ENCODE measurements around the gene UTF1.

UTF1 gene

DNA sequence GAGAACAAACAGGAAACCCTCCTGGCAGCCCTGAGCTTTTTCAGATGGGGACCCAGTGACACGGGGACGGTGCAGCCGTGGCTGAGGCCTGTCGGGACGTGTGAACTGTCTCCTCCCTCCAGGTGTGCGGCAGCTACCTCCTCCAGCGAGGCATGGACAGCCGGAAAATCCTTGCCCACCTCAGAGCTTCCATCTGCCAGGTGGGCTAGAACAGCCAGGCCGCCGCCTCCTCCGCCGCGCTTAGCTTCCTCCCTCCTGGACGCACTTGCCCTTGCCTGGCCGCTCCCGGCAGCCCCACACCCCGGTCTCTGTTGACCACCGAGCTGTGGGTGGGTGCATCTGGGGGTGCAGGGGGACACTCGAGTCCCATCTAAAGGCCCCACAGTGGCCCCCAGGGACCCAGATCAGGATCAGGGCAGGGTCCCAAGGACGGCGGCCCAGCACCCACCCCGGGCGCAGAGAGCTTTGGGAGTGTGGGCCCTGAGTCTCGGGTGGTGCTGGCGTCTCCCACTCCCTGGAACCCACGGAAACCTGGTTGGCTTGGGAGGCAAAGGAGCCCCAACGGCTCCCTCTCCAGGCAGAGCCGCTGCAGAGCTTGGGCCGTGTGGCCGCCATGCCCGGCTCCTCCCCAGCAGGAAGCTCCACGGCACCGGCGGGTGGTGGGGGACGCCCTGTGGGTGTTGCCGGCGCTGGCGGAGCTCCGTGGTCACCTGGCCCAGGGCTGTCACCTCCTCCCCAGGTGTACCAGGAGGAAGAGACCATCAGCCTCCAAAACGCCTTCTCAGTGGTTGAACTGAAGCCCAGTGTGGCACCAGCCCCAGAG lies 32.9 kb upstream of the UTF1 start:
- DNase-seq: no peak

DNA sequence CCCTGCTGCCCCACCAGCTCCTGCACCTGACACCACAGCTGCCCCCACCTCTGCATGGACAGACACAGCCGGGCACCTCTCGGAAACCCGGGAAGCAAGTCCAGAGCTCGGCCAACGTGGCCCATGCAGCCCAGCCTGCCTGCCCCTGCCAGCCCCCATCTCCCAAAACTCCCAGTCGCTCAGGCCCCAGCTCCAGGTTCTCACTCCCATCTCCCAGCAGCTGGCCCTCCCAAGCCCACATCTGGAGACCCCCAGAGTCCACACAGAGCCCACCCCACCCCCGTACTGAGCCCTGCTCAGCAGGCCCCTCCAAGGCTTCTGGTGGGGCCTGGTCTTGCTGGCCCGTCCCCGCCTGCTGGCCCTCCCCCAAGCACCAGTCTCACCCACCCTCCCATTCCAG lies 32.2 kb upstream of the UTF1 start:
- no peak for DNase-seq

DNA sequence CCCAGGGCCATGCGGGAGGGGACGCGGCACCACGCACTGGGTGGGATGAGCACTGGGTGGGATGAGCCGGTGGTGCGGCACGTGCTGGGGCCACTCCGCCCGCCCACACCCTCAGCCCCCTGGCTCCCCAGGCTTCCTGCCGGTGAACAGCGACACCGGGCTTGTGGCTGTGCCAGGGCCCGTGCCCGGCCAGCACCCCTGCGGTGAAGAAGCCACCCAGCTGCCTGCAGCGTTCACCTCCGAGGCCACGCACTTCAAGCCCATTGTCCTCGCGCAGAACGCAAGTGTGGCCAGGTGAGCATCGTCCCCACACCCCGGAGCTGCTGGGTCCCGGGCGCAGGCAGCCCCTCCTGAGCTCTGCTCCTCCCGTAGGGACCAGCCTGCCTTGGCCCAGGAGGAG lies 31.8 kb upstream of the UTF1 start:
- no peak for DNase-seq

DNA sequence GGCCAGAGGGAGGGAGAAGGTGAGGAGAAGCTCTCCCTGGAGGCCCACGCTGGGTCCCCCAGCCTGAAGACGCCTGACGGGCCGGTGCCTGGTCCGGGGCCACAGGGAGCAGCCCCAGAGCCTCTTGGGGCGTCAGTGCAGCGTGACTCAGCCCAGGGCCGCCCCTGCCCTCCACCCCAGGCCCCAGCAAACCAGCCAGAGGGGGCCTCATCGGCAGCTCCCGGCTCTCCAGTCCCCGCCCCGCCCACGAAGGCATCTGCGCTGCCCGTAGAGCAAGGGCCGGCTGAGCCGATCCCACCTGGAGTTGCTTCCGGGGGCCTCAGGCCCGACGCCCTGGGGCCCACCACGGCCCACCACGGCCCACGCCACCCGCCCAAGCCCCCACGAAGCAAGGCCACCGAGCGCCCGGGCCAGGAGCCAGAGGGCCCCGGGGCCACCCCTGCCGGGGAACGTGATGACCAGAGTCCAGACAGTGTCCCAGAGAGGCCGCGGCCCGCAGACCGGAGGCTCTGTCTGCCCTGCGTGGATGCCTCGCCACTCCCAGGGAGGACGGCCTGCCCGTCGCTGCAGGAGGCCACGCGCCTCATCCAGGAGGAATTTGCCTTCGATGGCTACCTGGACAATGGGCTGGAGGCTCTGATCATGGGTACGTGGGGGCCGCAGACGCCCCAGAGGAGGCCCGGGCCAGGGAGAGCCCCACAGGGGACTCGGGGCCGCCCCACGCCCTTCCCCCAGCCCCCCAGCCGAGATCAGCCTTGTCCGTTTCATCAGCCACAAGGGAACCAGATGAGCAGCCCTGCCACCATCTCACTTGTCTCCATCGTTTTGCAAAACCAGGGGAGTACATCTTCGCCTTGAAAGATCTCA lies 31.2 kb upstream of the UTF1 start:
- no peak for DNase-seq

DNA sequence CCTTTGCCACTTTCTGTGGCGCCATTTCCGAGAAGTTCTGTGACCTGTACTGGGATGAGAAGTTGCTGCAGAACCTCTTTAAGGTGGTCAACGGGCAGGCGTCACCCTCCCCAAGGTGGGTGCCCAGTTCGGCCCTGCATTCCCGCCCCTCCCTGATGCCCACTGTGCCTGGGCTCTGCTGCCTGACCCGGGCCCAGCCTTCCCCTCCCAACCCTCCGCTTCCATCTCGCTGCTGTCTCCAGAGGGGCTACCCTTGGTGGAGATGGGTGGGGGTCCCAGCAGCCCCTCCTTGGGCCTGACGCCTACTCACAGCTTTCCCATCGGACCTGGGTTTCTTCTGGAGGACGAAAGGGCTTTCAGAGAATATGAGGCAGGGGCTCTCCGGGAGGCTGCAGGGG lies 30.5 kb upstream of the UTF1 start:
- DNase-seq: no peak

DNA sequence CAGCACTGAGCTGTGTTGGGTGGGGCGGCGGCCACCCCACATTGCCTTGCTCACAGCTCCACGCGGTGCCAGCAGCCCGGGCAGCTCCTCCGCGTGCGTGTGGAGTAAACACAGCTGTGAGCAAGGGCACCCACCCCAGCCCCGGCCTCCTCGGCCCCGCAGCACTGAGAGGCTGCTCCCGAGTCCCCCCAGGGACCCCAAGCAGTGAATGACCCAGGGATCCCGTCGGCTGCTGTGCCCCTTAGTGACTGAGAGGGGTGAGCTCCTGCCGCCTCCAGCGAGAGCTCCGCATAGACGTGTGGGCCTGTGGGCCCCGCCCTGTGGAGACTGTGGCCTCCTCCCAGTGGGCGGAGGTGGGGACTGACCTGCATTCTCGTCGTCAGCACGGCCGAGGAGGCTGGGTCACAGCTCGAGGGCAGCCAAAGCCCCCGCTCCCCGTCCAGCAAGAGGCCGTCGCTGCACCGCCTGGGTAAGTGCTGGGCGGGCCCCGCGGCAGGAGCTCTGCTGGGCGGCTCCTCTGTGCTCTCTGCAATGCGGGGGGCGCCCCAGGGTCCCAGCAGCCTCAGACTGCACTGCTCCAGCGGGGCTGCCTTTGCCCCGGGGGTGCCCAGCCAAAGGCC lies 29.9 kb upstream of the UTF1 start:
- DNase-seq: no peak

DNA sequence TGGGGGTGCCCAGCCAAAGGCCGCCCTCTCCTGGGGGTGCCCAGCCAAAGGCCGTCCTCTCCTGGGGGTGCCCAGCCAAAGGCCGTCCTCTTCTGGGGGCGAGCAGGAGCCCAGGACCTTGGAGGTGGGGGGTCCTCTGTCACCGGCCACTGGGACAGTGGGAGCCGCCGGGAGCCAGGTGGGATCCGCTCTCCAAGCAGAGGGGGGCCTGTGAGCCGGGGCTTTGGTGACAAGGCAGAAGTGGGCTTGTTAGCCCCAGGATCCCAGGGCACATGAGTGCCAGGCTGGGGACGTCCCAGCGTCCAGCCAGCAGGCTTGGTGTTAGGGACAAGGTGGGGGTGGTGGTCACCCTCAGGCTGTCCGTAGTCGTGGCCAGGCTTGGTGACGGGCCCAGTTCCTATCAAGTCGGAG lies 29.4 kb upstream of the UTF1 start:
- DNase-seq: no peak

DNA sequence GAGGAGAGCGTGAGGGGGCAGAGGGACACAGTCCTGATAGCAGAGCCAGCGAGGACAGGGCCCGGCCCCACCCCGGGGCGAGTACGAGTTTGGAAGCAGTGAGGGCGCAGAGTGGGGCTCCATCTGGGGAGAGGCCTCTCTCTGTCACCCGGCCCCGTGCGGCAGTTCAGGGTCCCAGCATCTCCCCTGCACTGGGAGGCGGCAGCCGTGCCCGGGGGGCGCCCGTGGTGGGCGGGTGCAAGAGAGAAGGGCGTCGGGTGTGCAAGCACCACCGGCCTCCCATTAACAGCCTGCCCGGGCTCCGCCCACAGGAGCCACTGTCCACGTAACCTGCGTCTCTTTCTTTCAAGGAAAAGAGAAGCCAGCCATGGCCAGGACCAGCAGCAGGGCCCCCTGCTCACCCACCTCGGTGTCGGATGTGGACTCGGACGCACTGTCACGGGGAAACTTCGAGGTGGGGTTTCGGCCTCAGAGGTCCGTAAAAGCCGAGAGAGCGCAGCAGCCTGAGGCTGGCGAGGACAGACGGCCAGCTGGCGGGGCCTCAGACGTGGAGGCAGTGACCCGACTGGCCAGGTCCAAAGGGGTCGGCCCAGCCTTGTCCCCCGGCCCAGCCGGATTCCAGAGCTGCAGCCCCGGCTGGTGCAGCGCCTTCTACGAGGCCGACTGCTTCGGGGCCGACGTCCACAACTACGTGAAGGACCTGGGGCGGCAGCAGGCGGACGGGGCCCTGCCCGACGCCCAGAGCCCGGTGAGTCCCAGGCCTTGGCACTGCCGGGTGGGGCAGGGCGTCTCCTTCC lies 28.7 kb upstream of the UTF1 start:
- DNase-seq: no peak

DNA sequence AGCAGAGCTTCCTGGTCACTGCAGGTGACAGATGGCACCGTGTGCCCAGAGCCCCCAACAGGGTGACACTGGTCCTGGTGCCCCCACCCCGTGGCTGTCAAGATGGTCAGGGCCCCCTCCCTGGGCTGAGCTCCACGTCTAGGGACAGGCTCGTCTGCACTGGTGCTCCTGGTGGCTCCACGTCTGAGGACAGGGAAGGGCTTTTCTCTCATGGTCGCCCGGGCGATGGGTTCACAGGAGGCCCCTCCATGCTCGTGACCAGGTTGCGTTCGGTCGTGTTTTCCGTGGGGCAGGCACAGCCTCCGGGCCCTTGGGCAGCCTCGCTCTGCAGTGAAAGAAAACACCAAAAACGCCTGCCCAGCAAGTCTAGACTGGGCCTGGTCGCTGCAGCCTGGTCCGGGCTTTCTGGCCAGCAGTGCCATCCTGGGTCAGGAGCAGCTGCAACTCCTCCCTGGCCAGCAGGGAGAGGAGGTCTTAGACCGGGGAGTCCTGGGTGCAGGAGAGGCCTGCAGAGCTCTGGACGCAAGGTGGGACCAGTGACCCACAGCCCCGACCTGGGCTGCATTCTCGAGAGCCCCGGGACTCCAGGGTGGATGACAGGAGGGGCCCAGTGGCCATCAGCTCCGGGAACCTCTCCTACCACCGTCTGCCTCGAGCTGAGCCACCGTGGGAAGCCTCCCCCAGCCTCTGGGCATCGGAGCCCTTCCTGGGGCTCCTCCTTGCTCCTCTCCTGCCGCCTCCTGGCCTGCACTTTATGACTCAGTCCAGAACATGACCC lies 27.9 kb upstream of the UTF1 start:
- no peak for DNase-seq

DNA sequence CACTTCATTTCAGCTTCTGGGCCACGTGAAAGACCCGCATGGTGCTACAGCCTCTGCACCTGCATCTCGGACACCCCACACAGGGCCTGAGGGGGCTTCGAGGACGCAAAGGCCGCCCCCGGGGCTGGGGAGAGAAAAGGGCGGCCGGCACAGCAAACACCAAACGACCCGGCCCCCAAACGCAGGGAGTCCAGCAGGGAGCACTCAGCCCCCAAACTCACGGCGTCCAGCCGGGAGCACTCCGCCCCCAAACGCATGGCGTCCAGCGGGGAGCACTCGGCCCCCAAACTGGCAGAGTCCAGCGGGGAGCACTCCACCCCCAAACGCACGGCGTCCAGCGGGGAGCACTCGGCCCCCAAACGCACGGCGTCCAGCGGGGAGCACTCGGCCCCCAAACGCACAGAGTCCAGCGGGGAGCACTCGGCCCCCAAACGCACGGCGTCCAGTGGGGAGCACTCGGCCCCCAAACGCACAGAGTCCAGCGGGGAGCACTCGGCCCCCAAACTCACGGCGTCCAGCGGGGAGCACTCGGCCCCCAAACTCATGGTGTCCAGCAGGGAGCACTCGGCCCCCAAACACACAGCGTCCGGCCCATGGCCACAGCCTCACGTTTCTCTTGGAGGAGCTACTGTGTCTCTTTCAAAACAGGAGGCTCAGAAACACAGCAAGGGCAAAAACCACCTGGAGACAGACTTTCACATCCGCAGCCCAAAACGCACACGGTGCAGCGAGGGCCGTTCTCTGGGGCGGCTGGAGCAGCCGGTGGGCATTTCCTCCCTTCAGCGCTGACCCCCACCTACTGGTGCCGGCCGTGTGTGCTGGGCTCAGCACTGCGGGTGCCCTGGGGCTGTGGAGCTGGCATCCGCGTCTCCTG lies 27.0 kb upstream of the UTF1 start:
- no peak for DNase-seq

DNA sequence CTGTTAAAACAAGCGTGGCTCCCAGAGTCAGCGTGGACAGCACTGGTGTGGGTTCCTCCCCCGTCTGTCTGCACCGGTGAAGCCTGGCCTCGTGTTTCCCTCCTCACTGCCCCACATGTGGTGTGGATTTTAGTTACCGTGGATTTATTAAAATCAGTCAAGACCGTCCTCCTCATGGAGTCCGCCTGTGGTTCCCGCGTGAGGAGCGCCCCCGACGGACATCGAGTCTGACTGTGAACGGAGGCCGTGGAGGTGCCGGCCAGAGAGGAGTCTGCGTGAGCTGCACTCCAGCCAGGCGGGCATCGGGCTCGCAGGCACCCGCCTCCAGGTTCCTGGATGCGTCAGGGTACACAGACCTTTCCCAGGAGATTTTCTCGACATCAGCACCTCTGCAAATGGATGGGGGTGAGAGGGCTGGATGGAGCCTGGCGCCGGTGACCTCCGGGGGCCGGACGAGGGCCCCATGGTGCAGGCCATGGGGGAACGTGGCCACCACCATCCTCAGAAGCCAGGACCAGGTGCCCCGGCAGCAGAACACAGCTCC lies 26.3 kb upstream of the UTF1 start:
- DNase-seq: no peak

DNA sequence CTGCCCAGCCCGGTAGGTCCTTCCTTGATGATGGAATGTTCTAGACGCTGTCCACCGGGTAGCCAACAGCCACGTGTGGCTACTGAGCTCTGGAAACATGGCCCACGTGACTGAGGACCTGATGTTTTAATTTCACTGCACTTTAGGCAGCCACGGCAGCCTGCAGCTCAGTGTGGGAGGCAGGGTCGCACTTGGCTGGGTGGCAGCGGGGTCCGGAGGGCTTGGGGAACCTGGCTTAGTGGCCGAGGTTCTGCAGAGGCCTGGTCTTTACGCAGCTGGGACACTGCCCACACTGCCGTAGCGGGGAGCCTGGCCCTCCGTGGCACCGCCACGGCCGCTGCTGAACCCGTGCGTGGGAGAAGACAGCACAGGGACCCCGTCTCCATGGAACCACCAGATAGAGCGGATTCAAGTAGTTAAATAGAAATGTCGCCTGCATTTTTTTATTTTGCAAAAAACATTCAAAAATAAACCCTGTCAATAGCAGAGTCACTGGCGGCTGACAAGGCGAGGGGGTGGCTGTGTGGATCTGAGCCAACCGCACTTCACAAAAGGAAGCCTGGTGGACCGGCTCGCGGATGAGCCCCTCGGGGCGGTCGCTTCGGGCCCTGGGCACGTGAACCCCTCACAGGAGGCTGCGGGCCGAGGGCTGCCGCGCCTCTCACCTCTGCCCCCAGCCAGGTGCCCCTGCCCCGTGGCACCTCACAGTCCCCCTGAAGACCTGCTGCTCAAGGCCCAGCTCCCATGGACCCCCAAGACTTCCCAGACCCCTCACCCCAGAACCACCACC lies 25.6 kb upstream of the UTF1 start:
- no peak for DNase-seq

DNA sequence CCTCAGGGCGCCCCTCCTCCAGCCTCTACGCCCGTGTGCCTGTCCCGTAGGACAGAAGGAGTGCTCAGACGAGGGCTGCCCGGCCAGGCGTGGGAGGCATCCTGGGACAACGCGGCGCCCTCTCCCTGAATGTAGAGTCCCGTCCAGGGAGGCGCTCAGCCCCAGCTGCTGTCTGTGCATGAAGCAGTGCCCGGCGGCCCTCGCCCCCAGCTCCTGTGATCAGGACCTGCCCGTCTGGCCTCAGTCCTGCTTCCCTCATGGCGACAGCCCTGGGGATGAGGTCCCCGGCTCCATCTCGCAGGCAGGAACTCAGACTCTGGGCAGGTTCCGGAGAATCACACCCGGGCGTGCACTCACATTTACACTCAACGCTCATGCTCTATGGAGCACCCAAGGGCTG lies 24.9 kb upstream of the UTF1 start:
- no peak for DNase-seq

DNA sequence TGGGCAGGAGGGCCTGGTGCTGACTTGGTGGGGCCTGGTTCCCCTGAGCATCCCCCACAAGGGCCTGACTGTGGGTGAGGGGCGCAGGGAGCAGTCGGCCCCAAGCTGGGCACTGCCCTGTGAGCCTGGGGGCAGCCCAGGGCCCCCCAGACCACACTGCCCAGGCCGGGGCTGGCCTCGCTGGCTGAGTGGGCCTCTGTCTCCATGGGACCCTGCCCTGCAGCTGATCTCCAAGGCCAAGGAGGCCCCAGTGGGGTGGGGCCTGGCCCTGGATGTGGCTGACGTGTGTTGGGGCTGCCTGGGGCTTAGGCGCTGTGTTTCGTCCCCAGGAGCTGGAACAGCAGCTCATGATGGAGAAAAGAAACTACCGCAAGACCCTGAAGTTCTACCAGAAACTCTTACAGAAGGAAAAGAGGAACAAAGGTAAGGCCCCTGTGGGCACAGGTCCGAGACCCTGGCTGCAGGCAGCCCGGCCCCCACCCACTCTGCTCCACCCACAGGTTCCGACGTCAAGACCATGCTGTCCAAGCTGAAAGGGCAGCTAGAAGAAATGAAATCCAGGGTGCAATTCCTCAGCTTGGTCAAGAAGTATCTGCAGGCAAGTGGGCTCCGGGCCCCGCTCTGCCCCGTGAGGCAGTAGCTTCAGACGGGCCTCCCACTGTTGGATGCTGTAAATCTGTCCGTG lies 23.5 kb upstream of the UTF1 start:
- DNase-seq: no peak

DNA sequence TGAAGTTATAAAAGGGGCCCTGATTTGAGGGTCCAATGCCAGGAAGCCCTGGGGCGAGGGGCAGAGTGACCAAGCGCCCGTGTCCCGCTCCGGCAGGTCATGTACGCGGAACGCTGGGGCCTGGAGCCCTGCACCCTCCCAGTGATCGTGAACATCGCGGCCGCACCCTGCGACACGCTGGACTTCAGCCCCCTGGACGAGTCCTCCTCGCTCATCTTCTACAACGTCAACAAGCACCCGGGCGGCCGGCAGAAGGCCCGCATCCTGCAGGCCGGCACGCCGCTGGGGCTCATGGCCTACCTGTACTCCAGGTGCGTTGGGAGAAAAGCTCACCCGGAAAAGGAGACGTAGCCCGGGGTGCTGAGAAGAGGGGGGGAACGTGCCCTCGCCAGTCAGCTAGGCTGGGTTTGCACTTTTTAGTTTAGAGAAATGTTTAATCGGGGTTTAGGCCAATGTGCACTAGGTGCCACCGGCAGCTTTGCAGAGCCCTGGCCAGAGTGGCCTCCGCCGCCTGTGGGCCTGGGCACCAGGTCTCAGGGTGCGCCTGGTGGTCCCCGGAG lies 22.9 kb upstream of the UTF1 start:
- no peak for DNase-seq

DNA sequence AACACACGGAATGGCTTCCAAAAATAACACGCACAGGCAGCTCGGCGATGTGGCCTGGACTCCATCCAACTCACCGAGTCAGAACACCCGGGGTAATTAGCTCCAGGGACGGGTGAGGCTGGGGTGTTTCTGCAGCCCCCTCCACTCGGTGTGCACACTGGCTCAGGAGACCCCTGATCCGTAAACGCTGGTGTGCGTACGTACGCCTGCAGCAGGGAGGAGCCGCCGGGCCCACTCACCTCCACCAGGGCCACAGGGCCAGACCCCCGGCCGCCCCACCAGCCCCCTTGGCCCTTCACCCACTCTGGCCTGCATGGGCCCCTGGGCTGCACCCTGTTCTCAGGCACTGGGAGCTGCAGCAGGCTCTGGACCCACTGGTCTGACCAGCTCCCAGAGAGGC lies 22.4 kb upstream of the UTF1 start:
- no peak for DNase-seq

DNA sequence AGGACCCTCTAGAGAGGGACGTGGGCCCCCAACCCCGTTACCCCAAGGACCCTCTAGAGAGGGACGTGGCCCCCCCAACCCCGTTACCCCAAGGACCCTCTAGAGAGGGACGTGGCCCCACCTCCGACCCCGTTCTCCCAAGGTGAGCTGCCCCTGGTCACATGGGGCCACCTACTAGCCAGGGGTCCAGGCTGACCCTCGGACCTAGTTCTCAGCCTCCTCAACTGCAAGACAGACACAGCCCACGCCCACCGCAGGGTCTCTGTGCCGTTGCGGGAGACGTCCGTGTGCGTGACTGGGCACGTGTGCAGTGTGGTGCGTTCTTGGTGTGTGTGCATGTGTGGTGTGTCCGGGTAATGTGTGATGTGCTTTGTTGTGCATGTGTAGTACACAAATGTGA lies 21.6 kb upstream of the UTF1 start:
- DNase-seq: no peak

DNA sequence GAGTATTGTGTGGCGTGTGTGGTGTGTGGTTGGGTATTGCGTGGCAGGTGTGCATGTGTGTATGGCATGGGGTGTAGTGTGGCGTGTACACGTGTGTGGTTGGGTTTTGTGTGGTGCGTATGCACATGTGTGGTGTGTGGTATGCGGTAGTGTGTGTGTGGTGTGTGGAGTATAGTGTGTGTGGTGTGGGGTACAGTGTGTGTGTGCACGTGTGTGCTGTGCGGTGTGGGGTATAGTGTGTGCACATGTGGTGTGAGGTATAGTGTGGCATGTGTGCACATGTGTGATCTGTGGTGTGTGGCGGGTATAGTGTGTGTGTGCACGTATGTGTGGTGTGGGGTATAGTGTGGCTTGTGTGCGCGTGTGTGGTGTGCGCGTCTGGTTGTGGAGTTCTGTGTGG lies 20.9 kb upstream of the UTF1 start:
- DNase-seq: no peak

DNA sequence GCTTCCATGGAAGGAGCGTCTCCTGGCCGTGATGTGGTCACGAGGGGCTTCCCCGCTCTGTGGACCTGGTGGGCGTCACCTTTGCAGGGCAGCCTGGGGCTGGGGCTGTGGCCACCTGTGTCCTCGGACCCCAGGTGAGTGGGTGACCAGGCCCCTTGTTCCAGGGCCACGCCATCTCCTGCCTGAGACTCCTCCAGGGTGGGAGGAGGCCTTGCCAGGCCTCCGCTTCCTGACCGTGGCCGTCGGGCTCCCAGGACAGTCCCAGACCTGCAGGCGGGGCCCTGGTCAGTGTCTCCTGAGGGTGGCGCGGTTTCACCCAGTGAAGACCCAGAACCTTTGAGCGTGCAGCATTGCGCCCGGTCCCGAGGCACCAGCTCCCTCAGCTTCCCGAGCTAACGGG lies 20.4 kb upstream of the UTF1 start:
- DNase-seq: no peak
